Measurements from ENCODE around the gene TRPM2.

DNA sequence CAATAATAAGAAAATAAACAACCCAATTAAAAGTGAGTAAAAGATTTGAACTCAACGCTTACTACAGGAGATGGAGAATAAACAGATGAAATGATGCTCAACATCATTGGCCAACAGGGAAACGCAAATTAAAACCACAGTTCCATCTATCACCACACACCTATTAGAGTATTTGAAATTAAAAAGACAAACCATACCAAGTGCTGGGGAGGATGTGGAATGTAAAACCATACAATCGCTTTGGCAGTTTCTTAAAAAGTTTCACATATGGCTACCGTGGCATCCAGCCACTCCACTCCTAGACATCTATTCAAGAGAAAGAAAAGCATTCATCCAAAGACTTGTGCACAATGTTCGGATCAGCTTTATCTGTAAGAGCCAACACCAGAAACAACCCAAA is 100.6 kb downstream of the TRPM2 start:
- TF ChIP-seq, protein P1, sequence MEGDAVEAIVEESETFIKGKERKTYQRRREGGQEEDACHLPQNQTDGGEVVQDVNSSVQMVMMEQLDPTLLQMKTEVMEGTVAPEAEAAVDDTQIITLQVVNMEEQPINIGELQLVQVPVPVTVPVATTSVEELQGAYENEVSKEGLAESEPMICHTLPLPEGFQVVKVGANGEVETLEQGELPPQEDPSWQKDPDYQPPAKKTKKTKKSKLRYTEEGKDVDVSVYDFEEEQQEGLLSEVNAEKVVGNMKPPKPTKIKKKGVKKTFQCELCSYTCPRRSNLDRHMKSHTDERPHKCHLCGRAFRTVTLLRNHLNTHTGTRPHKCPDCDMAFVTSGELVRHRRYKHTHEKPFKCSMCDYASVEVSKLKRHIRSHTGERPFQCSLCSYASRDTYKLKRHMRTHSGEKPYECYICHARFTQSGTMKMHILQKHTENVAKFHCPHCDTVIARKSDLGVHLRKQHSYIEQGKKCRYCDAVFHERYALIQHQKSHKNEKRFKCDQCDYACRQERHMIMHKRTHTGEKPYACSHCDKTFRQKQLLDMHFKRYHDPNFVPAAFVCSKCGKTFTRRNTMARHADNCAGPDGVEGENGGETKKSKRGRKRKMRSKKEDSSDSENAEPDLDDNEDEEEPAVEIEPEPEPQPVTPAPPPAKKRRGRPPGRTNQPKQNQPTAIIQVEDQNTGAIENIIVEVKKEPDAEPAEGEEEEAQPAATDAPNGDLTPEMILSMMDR (IDR thresholded peaks at IDR 0.05; ENCODE audit: borderline replicate concordance, extremely low read depth, low read length, poor library complexity, severe bottlenecking): no peak
- no peak for TF ChIP-seq EZH2 (IDR thresholded peaks at IDR 0.05; ENCODE audit: borderline replicate concordance, low read depth, low read length, severe bottlenecking)

All from DND-41 (cell line).